Karpas-422 (cell line): ENCODE measurements around the gene SPAG9. TPM values are rescaled to one million over a fixed set of nuclear protein-coding genes. Genes with fewer than 3 reads are reported as not detected.

Source experiments
- DNase-seq: peaks from one replicate; pipeline ENCODE4 v3.0.0-alpha.2; 2015
- H2AFZ ChIP-seq: fragments of 200-600 bp; sonication (generic); 2 replicates; pipeline ENCODE4 v1.6.1; 2014; ENCODE audit warnings: antibody characterized with exemption, low read length, mixed read lengths
- H3K27ac ChIP-seq: fragments of 200-600 bp; sonication (generic); 2 replicates; pipeline ENCODE4 v1.5.1; 2014; ENCODE audit warnings: mild to moderate bottlenecking, low read length, moderate library complexity
- H3K27me3 ChIP-seq: fragments of 200-600 bp; sonication (generic); 2 replicates; pipeline ENCODE4 v1.6.1; 2014; ENCODE audit warnings: low read length, mixed read lengths
- H3K36me3 ChIP-seq: fragments of 200-600 bp; sonication (generic); 2 replicates; pipeline ENCODE4 v1.6.1; 2014; ENCODE audit warnings: low read length, mixed read lengths; ENCODE audit not compliant: insufficient read depth
- H3K4me1 ChIP-seq: fragments of 200-600 bp; sonication (generic); 2 replicates; pipeline ENCODE4 v1.6.1; 2014; ENCODE audit warnings: mild to moderate bottlenecking, low read length, mixed read lengths
- H3K4me2 ChIP-seq: fragments of 200-600 bp; sonication (generic); 2 replicates; pipeline ENCODE4 v1.6.1; 2014; ENCODE audit warnings: low read length, low read depth, mild to moderate bottlenecking; ENCODE audit not compliant: poor library complexity, severe bottlenecking
- H3K4me3 ChIP-seq: fragments of 200-600 bp; sonication (generic); 2 replicates; pipeline ENCODE4 v1.5.1; 2014; ENCODE audit warnings: mild to moderate bottlenecking, antibody characterized with exemption, low read length, mixed read lengths
- H3K79me2 ChIP-seq: fragments of 200-600 bp; sonication (generic); 2 replicates; pipeline ENCODE4 v1.6.1; 2014; ENCODE audit warnings: mild to moderate bottlenecking, low read length, mixed read lengths
- H3K9ac ChIP-seq: fragments of 200-600 bp; sonication (generic); 2 replicates; pipeline ENCODE4 v1.6.0; 2014; ENCODE audit warnings: low read length
- H3K9me2 ChIP-seq: fragments of 200-600 bp; sonication (generic), shearing (Covaris generic); replicated peaks from 2 replicates; pipeline ENCODE4 v1.6.0; 2014; ENCODE audit warnings: mild to moderate bottlenecking, low read length, moderate library complexity; ENCODE audit not compliant: insufficient read depth
- H3K9me3 ChIP-seq: fragments of 300-700, 200-600 bp; sonication (generic); 2 replicates; pipeline ENCODE4 v1.6.1; 2014; ENCODE audit warnings: low read length, mixed read lengths
- H4K20me1 ChIP-seq: fragments of 200-600 bp; sonication (generic); 2 replicates; pipeline ENCODE4 v1.6.1; 2014; ENCODE audit warnings: mild to moderate bottlenecking, antibody characterized with exemption, low read length, low read depth; ENCODE audit not compliant: insufficient read depth
- total RNA-seq: library from RNA; depleted of rRNA; stranded (reverse); fragments of >200 nt; shearing (Covaris generic); gene quantifications from 2 replicates; pipeline ENCODE4 v1.2.3, GENCODE V29; 2014; ENCODE audit warnings: low replicate concordance

SPAG9 gene
- total RNA-seq, 1 experiment from 2014 or later, result 62.4 TPM

DNA sequence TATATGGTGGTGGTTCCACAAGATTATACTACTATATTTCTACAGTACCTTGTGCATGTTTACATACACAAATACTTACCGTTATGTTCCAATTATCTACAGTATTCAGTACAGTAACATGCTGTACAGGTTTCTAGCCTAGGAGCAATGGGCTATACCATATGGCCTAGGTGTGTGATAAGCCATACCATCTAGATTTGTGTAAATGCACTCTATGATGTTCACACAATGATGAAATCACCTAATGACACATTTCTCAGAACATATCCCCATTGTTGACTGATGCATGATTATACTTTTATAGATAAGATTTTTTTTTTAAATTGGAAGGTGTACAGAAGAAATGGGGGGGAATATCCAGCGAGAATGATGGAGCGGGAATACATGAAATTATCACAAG lies 131.5 kb downstream of the SPAG9 start:
- peaks cover 55% of the 10 kb centered on the region for H3K36me3 ChIP-seq
- no peak overlapping the region for H3K4me3 ChIP-seq
- H3K4me1 ChIP-seq, result no peaks in the 10 kb centered on the region
- H3K9me2 ChIP-seq, result no peaks in the 10 kb centered on the region
- DNase-seq, result no peak
- H3K27ac ChIP-seq, result no peak overlapping the region
- no peak overlapping the region for H2AFZ ChIP-seq
- H3K27me3 ChIP-seq, result no peaks in the 10 kb centered on the region
- no peak overlapping the region for H3K4me2 ChIP-seq
- H3K9me3 ChIP-seq, result no peaks in the 10 kb centered on the region
- no peaks in the 10 kb centered on the region for H3K79me2 ChIP-seq
- H3K9ac ChIP-seq, result no peak overlapping the region
- H4K20me1 ChIP-seq, result no peaks in the 10 kb centered on the region

- no peak overlapping the region for H3K9ac ChIP-seq
- no peak overlapping the region for H3K27ac ChIP-seq
- DNase-seq, result no peak
- H3K4me2 ChIP-seq, result no peak overlapping the region
- H3K9me3 ChIP-seq, result no peaks in the 10 kb centered on the region
- no peaks in the 10 kb centered on the region for H3K79me2 ChIP-seq
- H2AFZ ChIP-seq, result no peak overlapping the region
- H3K36me3 ChIP-seq, result peaks cover 48% of the 10 kb centered on the region
- H3K4me1 ChIP-seq, result no peaks in the 10 kb centered on the region
- H3K9me2 ChIP-seq, result no peaks in the 10 kb centered on the region
- no peak overlapping the region for H3K4me3 ChIP-seq
- H4K20me1 ChIP-seq, result no peaks in the 10 kb centered on the region
- H3K27me3 ChIP-seq, result no peaks in the 10 kb centered on the region
Measured at GRCh38 chr17:50988427-50988826, 132.2 kb downstream of the SPAG9 start.

GRCh38 chr17:50986989-50987660 lies 133.5 kb downstream of the SPAG9 start:
- no peaks in the 10 kb centered on the region for H3K9me3 ChIP-seq
- H3K9me2 ChIP-seq, result no peaks in the 10 kb centered on the region
- peaks cover 43% of the 10 kb centered on the region for H3K36me3 ChIP-seq
- H3K9ac ChIP-seq, result no peak overlapping the region
- no peaks in the 10 kb centered on the region for H4K20me1 ChIP-seq
- no peak for DNase-seq
- H3K4me1 ChIP-seq, result no peaks in the 10 kb centered on the region
- no peaks in the 10 kb centered on the region for H3K79me2 ChIP-seq
- H2AFZ ChIP-seq, result no peak overlapping the region
- no peaks in the 10 kb centered on the region for H3K27me3 ChIP-seq
- no peak overlapping the region for H3K4me2 ChIP-seq
- no peak overlapping the region for H3K4me3 ChIP-seq
- no peak overlapping the region for H3K27ac ChIP-seq

DNA sequence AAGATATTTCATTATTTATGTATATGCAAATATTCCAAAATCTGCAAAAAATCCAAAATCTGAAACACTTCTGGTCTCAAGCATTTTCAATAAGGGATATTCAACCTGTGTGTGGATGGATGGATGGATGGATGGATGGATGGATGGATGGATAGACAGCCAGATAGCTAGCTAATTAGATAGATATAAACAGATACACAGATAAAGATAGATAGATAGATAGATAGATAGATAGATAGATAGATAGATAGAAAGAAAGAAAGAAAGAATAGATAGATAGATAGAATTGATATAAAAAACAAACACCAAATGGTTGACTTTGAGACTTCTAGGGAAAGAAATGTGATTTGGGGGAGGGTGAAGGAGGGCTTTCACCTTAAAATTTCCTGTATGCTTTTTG lies 139.4 kb downstream of the SPAG9 start:
- Histone ChIP-seq H3K79me2 (no peaks in the 10 kb centered on the region), H3K4me1 (no peaks in the 10 kb centered on the region), H3K9ac (no peak overlapping the region), H2AFZ (no peak overlapping the region), H3K9me3 (no peaks in the 10 kb centered on the region), H3K9me2 (no peaks in the 10 kb centered on the region), H3K27ac (no peak overlapping the region), H3K36me3 (peaks cover 32% of the 10 kb centered on the region; the same call in 1 of the 2 replicates), H4K20me1 (no peaks in the 10 kb centered on the region), H3K4me3 (no peak overlapping the region), H3K4me2 (no peak overlapping the region), H3K27me3 (no peaks in the 10 kb centered on the region)
- DNase-seq, result no peak

- Histone ChIP-seq H2AFZ (no peak overlapping the region), H3K9me2 (no peaks in the 10 kb centered on the region), H3K79me2 (no peaks in the 10 kb centered on the region), H3K4me1 (peaks cover 2% of the 10 kb centered on the region), H3K27ac (no peak overlapping the region), H3K27me3 (no peaks in the 10 kb centered on the region), H3K4me2 (no peak overlapping the region), H3K4me3 (no peak overlapping the region), H4K20me1 (no peaks in the 10 kb centered on the region), H3K9ac (no peak overlapping the region), H3K9me3 (no peaks in the 10 kb centered on the region), H3K36me3 (peaks cover 30% of the 10 kb centered on the region; the same call in 1 of the 2 replicates)
- no peak for DNase-seq
Measured at GRCh38 chr17:50979524-50979927, 141.1 kb downstream of the SPAG9 start.

DNA sequence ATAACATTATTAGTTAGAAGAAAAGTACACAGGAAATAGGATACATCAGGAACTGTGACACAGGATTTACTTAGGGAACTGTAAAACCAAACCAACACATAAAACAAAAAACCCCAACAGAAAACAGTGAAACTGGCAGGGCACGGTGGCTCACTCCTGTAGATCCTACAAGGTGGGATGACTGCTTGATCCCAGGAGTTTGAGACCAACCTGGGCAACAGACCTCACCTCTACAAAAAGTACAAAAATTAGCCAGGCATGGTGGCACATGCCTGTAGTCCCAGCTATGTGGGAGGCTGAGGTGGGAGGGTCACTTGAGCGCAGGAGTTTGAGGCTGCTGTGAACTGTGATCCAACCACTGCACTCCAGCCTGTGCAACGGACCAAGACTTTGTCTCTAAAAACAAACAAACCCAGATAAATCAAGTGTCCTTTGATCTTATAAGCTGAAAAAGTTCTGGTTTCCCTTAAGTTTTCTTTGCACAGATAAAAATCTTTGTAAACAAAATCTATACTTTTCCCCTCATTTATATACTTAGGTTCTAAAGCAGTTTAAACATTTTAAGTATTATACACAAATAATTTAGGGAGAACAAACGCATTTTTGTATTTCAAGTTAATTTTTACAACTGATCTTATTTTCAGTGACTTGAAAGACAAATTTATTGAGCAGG lies 143.0 kb downstream of the SPAG9 start:
- Histone ChIP-seq H3K9ac (no peak overlapping the region), H3K4me2 (no peak overlapping the region), H3K36me3 (peaks cover 43% of the 10 kb centered on the region; the same call in 1 of the 2 replicates), H3K9me3 (no peaks in the 10 kb centered on the region), H3K27ac (no peak overlapping the region), H3K27me3 (no peaks in the 10 kb centered on the region), H3K4me1 (peaks cover 10% of the 10 kb centered on the region), H4K20me1 (no peaks in the 10 kb centered on the region), H3K9me2 (no peaks in the 10 kb centered on the region), H2AFZ (no peak overlapping the region), H3K4me3 (no peak overlapping the region), H3K79me2 (no peaks in the 10 kb centered on the region)
- DNase-seq, result no peak

DNA sequence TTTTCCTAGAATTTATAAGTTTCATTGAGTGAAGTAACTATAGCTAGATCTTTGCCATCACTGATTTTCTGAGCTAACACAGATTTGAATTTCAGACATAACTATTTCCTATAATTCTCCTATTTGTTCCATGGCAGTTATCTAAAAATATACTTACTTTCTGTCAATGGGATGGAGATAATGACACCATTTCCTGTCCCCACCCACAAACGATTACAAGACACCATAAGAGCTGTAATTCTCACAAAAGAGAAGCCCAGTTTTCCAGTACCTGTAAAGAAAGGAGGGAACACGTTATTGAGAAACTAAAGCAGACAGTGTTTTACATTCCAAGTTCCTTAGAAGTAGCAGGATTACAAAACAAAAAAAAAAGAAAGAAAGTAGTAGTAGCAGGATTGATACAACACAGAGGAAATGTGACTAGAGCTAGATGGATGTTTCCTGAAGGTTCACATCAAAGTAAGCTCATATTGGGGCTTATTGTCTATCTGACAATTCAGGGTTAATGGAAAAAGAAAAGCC lies 143.7 kb downstream of the SPAG9 start:
- no peak overlapping the region for H2AFZ ChIP-seq
- no peaks in the 10 kb centered on the region for H4K20me1 ChIP-seq
- H3K27ac ChIP-seq, result no peak overlapping the region
- no peaks in the 10 kb centered on the region for H3K9me2 ChIP-seq
- H3K9ac ChIP-seq, result no peak overlapping the region
- H3K4me3 ChIP-seq, result no peak overlapping the region
- no peaks in the 10 kb centered on the region for H3K9me3 ChIP-seq
- H3K4me1 ChIP-seq, result peaks cover 16% of the 10 kb centered on the region
- H3K36me3 ChIP-seq, result peaks cover 43% of the 10 kb centered on the region; the same call in 1 of the 2 replicates
- DNase-seq, result no peak
- no peaks in the 10 kb centered on the region for H3K27me3 ChIP-seq
- no peak overlapping the region for H3K4me2 ChIP-seq
- no peaks in the 10 kb centered on the region for H3K79me2 ChIP-seq

- H3K36me3 ChIP-seq, result peaks cover 39% of the 10 kb centered on the region; the same call in 1 of the 2 replicates
- H3K27me3 ChIP-seq, result no peaks in the 10 kb centered on the region
- no peak for DNase-seq
Measured at GRCh38 chr17:50973557-50974494, 146.8 kb downstream of the SPAG9 start.

More at GRCh38 chr17:50973557-50974494, 146.8 kb downstream of the SPAG9 start:
- Histone ChIP-seq H3K9ac (no peak overlapping the region), H3K4me2 (no peak overlapping the region), H4K20me1 (no peaks in the 10 kb centered on the region), H3K4me3 (no peak overlapping the region), H2AFZ (no peak overlapping the region), H3K4me1 (peaks cover 16% of the 10 kb centered on the region), H3K27ac (no peak overlapping the region), H3K9me2 (no peaks in the 10 kb centered on the region), H3K79me2 (no peaks in the 10 kb centered on the region), H3K9me3 (no peaks in the 10 kb centered on the region)
